ENCODE data around the gene CFAP65.

- TF ChIP-seq CTCF (IDR thresholded peaks at IDR 0.05) (no peak), POLR2A (IDR thresholded peaks at IDR 0.05) (no peak)
Measured at GRCh38 chr2:218956039-218956438, 85.3 kb downstream of the CFAP65 start.
